HG03159 (cell line): ENCODE results near the gene ULK1.

ENCODE experiments used
- ATAC-seq: cut with Tn5 transposase; IDR thresholded peaks from one replicate; pipeline ENCODE4 v1.9.1; 2021; ENCODE audit warnings: mild to moderate bottlenecking, moderate library complexity; ENCODE audit not compliant: unreplicated experiment

Gene ULK1

GRCh38 chr12:131919051-131919347 lies 24.6 kb downstream of the ULK1 start:
- ATAC-seq = no peak

GRCh38 chr12:131919366-131920156 lies 25.1 kb downstream of the ULK1 start:
- no peak for ATAC-seq

- no peak for ATAC-seq
Observed at GRCh38 chr12:131920157-131920508, 25.7 kb downstream of the ULK1 start.

GRCh38 chr12:131920902-131921840 lies 26.7 kb downstream of the ULK1 start:
- no peak for ATAC-seq

- ATAC-seq = no peak
Observed at GRCh38 chr12:131921866-131922769, 27.7 kb downstream of the ULK1 start.

GRCh38 chr12:131922772-131923171 lies 28.4 kb downstream of the ULK1 start:
- no peak for ATAC-seq

- ATAC-seq = peak; percentile 82
Observed at GRCh38 chr12:131923260-131923659, 28.8 kb downstream of the ULK1 start.

GRCh38 chr12:131927110-131928079 lies 33.0 kb downstream of the ULK1 start:
- no peak for ATAC-seq

- peak; percentile 2 for ATAC-seq
Observed at GRCh38 chr12:131928080-131928710, 33.8 kb downstream of the ULK1 start.

- ATAC-seq = peak; percentile 67
Observed at GRCh38 chr12:131928711-131929580, 34.5 kb downstream of the ULK1 start, which contains the start of gene PUS1. Gene PUS1 (plus strand): TSS chr12:131929276. CDS start chr12:131929723, 447 bp downstream.

- ATAC-seq = peak; percentile 13
Observed at GRCh38 chr12:131929581-131930456, 35.4 kb downstream of the ULK1 start.

GRCh38 chr12:131930510-131930909 lies 36.1 kb downstream of the ULK1 start:
- no peak for ATAC-seq

- no peak for ATAC-seq
Observed at GRCh38 chr12:131933387-131933786, 39.0 kb downstream of the ULK1 start.

- ATAC-seq = no peak
Observed at GRCh38 chr12:131934535-131934934, 40.1 kb downstream of the ULK1 start.

- no peak for ATAC-seq
Observed at GRCh38 chr12:131938082-131938481, 43.7 kb downstream of the ULK1 start.

- no peak for ATAC-seq
Observed at GRCh38 chr12:131939007-131939406, 44.6 kb downstream of the ULK1 start.

GRCh38 chr12:131940141-131940547 lies 45.7 kb downstream of the ULK1 start:
- no peak for ATAC-seq
